ENCODE data around the gene ACKR1.

ACKR1 gene

DNA sequence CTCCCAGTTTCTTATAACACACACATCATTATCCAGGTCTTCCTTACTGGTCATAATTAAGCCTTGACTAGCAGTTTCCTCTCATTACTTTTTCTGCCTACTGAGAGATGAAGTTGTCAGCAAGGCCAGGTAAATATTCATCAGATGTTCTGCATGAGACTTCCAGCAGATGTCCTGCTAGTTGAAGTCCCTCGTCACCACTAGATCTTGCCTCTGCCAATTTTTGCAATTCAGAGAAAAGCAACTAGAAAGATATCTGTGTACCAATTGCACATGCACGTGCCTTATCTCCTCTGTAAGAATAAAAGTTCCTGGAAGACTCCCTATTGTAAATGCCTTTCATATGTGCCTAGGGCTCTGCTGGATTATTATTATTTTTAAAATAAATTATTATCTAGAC lies 18.3 kb downstream of the ACKR1 start:
- DNase-seq: no peak

DNA sequence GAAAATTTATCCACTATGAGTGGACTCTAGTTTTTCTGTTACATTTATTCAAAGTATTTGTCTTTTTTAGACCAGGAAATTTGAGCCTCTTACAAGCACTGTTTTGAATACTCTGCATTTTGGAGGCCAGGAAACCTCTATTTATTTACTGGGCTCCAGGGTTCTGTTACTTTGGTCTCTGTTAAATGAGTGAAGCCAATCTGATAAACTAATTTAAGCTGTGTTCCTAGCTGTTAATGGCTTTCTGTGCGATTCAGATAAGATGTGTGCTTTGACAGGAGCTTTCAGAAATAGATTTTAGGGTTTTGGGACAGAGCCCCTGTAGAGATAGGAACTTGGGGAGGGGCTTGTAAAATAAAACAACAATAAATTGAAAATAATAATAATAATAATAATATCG lies 23.9 kb downstream of the ACKR1 start:
- no peak for DNase-seq

DNA sequence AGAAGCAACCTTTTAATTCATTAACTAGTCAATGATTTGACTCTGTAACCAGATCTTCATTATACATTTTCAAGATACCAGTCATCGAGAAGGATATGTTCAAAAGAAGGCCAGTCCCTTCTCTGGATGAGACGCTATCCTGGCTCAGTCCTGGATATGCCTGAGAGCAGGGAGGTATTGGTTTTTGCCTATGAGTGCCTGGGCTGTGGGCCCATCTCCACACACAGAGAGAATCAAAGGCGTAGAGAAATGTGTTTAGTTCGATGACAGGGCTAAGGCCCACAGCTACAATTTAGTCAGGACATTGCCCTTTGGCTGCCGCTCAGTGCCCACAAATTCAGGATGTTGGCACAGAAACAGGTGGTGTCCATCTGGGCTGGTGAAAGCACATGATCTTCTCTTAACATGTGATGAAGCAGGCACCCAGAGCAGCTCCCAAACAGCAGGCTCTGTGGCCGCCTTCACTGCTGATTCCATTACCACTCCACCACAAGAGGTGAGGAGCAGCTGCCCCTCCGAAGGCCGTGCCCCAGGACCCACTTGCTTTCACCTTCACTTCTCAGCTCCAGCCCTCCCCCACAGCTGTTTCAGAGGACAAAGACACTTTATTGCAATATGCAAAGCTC lies 24.7 kb downstream of the ACKR1 start:
- no peak for DNase-seq

DNA sequence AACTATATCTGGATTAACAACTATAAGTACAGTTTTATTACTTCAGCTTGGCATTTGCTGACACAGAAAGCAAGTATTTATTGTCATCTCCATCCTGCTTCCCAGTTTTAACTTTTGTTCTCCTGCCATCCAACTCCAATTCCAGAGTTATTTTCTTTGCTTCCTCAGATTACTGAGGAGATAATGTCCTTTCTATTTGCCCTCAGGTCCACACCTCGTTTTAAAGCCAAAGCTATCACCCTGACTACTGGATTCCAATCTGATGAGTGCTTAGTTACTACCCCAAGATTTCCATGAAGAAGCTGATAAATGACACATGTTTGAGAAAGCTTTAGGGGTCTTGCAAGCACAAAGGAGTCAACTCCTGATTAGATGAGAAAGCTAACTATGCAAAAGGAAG lies 25.2 kb downstream of the ACKR1 start:
- DNase-seq: no peak

DNA sequence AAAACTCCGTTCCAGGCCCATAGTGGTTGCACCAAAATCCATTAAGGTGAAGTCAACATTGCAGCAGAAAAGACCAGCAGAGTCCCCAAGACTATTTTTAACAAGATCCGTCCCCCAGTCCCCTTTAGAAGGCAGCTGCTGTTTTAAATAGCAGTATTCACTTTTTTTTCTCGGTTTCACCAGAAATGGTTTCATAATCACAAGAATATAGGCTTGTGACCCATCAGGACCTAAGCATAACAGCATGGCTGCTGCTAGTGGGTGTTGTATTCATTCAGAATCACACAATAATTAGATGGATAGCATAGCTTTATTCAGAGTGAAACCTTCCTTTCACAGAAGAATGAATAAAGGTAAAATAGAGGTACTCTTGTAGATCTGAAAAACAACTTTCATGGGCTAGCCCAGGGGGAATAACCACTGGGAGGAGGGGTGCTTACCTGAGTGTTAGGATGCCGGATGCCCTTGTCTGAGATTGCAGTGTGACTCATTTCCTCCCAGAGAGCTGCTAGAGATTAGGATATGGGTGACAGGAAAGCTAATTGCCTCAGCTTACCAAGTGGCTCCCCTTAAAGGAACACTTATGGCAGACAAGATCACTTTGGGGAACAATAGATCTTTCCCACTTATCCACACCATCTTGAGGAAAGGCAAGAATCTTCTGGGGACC lies 35.0 kb downstream of the ACKR1 start:
- DNase-seq: no peak

DNA sequence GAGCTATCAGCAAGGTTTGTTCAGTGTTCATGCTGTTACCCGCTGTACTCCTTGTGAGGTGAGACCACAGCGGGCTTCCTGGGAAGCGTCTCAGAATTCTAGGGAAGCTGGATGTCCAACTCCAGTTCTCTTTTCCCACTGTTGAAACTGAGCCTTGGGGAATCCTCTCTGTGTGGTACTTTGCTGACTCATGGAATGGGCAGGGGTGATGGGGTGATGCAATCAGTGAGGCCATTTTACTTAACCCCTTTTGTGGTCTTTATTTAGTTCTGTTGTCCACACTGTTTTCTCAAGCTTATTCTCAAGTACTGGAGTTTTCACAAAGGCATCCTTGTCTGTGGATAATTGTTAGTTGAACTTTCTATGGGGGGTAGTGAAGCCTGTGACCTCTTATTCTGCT lies 42.6 kb downstream of the ACKR1 start:
- no peak for DNase-seq

DNA sequence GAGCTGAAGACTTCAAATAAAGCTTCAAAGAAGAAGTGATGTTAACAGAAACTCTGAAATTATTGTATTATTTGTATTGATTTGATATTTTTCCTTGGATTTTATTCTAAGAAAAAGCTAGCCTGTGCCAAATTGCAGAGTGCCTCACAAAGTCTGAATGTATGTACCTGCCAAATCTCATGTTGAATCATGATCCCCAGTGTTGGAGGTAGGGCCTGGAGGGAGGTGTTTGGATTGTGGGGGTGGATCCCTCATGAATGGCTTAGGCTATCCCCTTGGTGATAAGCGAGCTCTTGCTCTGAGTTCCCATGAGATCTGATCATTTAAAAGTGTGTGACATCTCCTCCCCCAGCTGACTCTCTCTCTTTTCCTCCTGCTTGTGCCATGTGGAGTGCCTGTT lies 43.6 kb downstream of the ACKR1 start:
- no peak for DNase-seq

DNA sequence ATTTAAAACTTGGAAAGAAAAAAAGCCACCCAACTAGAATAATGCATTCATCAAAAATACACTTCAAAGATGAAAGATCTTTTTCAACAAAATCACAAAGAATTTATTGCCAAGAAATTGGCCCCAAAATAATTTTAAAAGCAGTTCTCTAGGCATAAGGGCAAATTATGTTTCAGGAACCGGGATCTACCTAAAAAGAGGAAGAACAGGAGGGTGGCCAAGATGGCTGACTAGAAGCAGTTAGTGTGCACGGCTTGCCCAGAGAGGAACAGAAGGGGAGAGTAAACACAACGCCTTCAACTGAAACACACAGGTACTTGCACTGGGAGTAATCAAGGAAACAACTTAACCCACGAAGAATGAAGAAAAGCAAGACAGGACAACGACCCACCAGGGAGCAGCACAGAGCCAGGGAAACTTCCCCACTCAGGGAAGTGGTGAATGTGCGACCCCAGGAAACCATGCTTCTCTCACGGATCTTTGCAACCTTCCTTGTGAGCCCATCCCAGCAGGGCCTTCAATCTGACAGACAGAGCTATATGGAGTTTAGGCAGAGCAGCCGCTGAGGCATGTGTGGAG lies 46.1 kb downstream of the ACKR1 start:
- DNase-seq: no peak
